ENCODE measurements around the gene MAP2K3. TPM values are rescaled to one million over a fixed set of nuclear protein-coding genes. Genes with fewer than 3 reads are reported as not detected.
"Not testable (repeated sequence)": the region's sequence is repeated elsewhere in the genome, so short reads cannot be mapped to it uniquely, and the experiment has no call there.

Gene MAP2K3
- polyA plus RNA-seq, 1 donor (not counting 4 experiments of a cell fraction or from before 2014, with no cell fraction given) = 22.4 TPM

DNA sequence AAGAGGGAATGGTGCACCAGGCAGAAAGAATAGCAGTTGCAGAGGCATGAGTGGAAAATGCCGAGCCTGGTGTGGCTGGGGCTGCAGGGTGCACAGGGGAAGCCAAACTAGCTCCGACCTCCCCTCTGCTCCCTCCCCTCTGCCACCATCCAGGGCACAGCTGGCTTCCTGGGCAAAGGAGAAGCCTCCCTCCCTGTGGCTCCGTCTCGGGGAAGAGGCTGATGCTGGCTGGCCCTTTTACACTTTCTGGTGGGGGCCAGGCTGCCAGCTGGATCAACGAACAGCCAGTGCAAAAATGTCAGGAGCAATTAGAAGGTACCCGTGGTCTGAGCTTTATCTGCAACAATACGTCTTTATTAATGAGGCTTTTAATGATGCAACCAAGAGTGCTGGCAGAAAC is 54.5 kb downstream of the MAP2K3 start:
- Histone ChIP-seq H4K20me1 (ENCODE audit: control insufficient read depth, extremely low read depth, insufficient read depth, low read length) (no peaks in the 10 kb centered on the region), H3K36me3 (ENCODE audit: control insufficient read depth in 2 of 2, extremely low read depth in 1 of 2, insufficient read depth in 2 of 2, low read length in 2 of 2) (no peaks in the 10 kb centered on the region), H3K9me1 (ENCODE audit: control insufficient read depth, extremely low read depth, insufficient read depth, low read length) (no peaks in the 10 kb centered on the region), H3K4me3 (ENCODE audit: control insufficient read depth in 2 of 3, extremely low read depth in 1 of 3, insufficient read depth in 2 of 3, low read depth in 1 of 3, low read length in 3 of 3) (no peak overlapping the region), H3K4me1 (ENCODE audit: control insufficient read depth, extremely low read depth, insufficient read depth, low read length) (no peaks in the 10 kb centered on the region), H2AFZ (ENCODE audit: control insufficient read depth, low read length) (no peak overlapping the region), H3K27ac (ENCODE audit: control insufficient read depth, insufficient read depth, low read length) (no peak overlapping the region), H3K9me3 (ENCODE audit: control insufficient read depth, low read depth, low read length) (no peaks in the 10 kb centered on the region), H3K4me2 (ENCODE audit: control insufficient read depth, extremely low read depth, insufficient read depth, low read depth, low read length) (no peak overlapping the region), H3K79me2 (ENCODE audit: control insufficient read depth, insufficient read depth, low read length) (no peaks in the 10 kb centered on the region), H3K9ac (ENCODE audit: control insufficient read depth, extremely low read depth, insufficient read depth, low read length) (no peak overlapping the region), H3K27me3 (ENCODE audit: control insufficient read depth, extremely low read depth, insufficient read depth, low read length) (no peaks in the 10 kb centered on the region)
- dilution Hi-C loops (cut with MboI; ENCODE audit: extremely low pct_ligation_motif_present, low sequenced_read_pairs) = no loop called here
- FAIRE-seq (no peak), DNase-seq (ENCODE audit: low read depth, low spot score) (no peak)
- TF ChIP-seq, protein P1, sequence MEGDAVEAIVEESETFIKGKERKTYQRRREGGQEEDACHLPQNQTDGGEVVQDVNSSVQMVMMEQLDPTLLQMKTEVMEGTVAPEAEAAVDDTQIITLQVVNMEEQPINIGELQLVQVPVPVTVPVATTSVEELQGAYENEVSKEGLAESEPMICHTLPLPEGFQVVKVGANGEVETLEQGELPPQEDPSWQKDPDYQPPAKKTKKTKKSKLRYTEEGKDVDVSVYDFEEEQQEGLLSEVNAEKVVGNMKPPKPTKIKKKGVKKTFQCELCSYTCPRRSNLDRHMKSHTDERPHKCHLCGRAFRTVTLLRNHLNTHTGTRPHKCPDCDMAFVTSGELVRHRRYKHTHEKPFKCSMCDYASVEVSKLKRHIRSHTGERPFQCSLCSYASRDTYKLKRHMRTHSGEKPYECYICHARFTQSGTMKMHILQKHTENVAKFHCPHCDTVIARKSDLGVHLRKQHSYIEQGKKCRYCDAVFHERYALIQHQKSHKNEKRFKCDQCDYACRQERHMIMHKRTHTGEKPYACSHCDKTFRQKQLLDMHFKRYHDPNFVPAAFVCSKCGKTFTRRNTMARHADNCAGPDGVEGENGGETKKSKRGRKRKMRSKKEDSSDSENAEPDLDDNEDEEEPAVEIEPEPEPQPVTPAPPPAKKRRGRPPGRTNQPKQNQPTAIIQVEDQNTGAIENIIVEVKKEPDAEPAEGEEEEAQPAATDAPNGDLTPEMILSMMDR (optimal IDR thresholded peaks at IDR 0.05 in 1 of 3, IDR thresholded peaks at IDR 0.05 in 1 of 3, conservative IDR thresholded peaks at IDR 0.05 in 1 of 3; ENCODE audit: extremely low read depth in 1 of 3, insufficient read depth in 2 of 3, low read length in 3 of 3) = no peak
- no peak for TF ChIP-seq EZH2 (IDR thresholded peaks at IDR 0.05; ENCODE audit: low read length)

DNA sequence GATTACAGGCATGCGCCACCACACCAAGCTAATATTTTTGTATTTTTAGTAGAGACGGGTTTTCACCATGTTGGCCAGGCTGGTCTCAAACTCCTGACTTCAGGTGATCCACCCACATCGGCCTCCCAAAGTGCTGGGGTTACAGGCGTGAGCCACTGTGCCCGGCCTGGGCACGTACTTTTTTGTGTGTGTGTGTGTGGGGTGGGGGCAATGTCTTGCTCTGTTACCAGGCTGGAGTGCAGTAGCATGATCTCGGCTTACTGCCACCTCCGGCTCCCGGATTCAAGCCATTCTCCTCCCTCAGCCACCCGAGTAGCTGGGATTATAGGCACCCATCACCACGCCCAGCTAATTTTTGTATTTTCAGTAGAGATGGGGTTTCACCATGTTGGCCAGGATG is 55.1 kb downstream of the MAP2K3 start:
- dilution Hi-C loops (cut with MboI; ENCODE audit: extremely low pct_ligation_motif_present, low sequenced_read_pairs); H2AFZ ChIP-seq (ENCODE audit: control insufficient read depth, low read length); H3K4me3 ChIP-seq (ENCODE audit: control insufficient read depth in 2 of 3, extremely low read depth in 1 of 3, insufficient read depth in 2 of 3, low read depth in 1 of 3, low read length in 3 of 3); FAIRE-seq; H3K79me2 ChIP-seq (ENCODE audit: control insufficient read depth, insufficient read depth, low read length); H3K9me3 ChIP-seq (ENCODE audit: control insufficient read depth, low read depth, low read length); H3K9me1 ChIP-seq (ENCODE audit: control insufficient read depth, extremely low read depth, insufficient read depth, low read length); H3K27me3 ChIP-seq (ENCODE audit: control insufficient read depth, extremely low read depth, insufficient read depth, low read length); H4K20me1 ChIP-seq (ENCODE audit: control insufficient read depth, extremely low read depth, insufficient read depth, low read length); DNase-seq (ENCODE audit: low read depth, low spot score); H3K9ac ChIP-seq (ENCODE audit: control insufficient read depth, extremely low read depth, insufficient read depth, low read length); H3K27ac ChIP-seq (ENCODE audit: control insufficient read depth, insufficient read depth, low read length); H3K4me1 ChIP-seq (ENCODE audit: control insufficient read depth, extremely low read depth, insufficient read depth, low read length); H3K36me3 ChIP-seq (ENCODE audit: control insufficient read depth in 2 of 2, extremely low read depth in 1 of 2, insufficient read depth in 2 of 2, low read length in 2 of 2); H3K4me2 ChIP-seq (ENCODE audit: control insufficient read depth, extremely low read depth, insufficient read depth, low read depth, low read length): not testable (repeated sequence)

DNA sequence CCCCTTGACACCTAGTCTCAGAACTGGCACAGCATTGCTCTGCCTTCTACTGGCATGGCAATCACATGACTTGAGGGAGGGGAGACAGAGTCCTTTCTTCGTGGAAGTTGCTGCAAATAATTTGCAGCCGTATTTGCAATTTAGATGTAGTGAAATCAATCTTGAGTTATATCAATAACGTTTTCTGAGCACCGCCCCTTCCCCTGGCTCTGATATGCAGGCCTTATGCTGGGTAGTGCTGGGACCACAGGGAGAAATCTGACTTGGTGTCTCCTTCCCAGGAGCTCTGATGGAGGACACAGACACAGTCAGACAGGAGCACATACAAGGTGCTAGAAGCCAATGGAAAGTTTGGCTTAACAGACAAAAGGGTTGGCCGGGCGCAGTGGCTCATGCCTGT is 55.9 kb downstream of the MAP2K3 start:
- H3K4me2 ChIP-seq (ENCODE audit: control insufficient read depth, extremely low read depth, insufficient read depth, low read depth, low read length); H2AFZ ChIP-seq (ENCODE audit: control insufficient read depth, low read length); H3K27ac ChIP-seq (ENCODE audit: control insufficient read depth, insufficient read depth, low read length); FAIRE-seq; H3K4me1 ChIP-seq (ENCODE audit: control insufficient read depth, extremely low read depth, insufficient read depth, low read length); H3K9ac ChIP-seq (ENCODE audit: control insufficient read depth, extremely low read depth, insufficient read depth, low read length); H3K79me2 ChIP-seq (ENCODE audit: control insufficient read depth, insufficient read depth, low read length); DNase-seq (ENCODE audit: low read depth, low spot score); H3K9me1 ChIP-seq (ENCODE audit: control insufficient read depth, extremely low read depth, insufficient read depth, low read length); H3K36me3 ChIP-seq (ENCODE audit: control insufficient read depth in 2 of 2, extremely low read depth in 1 of 2, insufficient read depth in 2 of 2, low read length in 2 of 2); H3K27me3 ChIP-seq (ENCODE audit: control insufficient read depth, extremely low read depth, insufficient read depth, low read length); H4K20me1 ChIP-seq (ENCODE audit: control insufficient read depth, extremely low read depth, insufficient read depth, low read length); H3K4me3 ChIP-seq (ENCODE audit: control insufficient read depth in 2 of 3, extremely low read depth in 1 of 3, insufficient read depth in 2 of 3, low read depth in 1 of 3, low read length in 3 of 3); H3K9me3 ChIP-seq (ENCODE audit: control insufficient read depth, low read depth, low read length); dilution Hi-C loops (cut with MboI; ENCODE audit: extremely low pct_ligation_motif_present, low sequenced_read_pairs): not testable (repeated sequence)

DNA sequence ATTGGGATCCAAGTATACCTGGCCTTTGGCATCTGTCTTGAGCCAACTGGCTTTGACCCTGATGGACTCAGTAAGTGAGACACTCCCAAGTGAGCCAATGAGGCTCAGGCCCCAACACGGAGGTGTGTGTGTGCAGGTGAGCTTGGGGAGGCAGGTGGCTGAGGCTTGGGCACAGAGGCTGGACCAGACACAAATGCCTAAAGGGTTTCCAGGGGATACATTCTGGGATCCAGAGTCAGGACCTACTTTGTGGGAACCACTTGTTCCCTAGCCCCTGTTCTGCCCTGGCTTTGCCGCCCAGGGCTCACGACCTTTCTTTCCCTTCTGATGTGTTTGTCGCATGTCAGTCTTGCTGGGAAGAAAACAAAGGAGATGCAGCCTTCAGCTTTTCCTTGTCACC is 56.8 kb downstream of the MAP2K3 start:
- H3K4me2 ChIP-seq (ENCODE audit: control insufficient read depth, extremely low read depth, insufficient read depth, low read depth, low read length); H2AFZ ChIP-seq (ENCODE audit: control insufficient read depth, low read length); H3K27ac ChIP-seq (ENCODE audit: control insufficient read depth, insufficient read depth, low read length); dilution Hi-C loops (cut with MboI; ENCODE audit: extremely low pct_ligation_motif_present, low sequenced_read_pairs); H3K36me3 ChIP-seq (ENCODE audit: control insufficient read depth in 2 of 2, extremely low read depth in 1 of 2, insufficient read depth in 2 of 2, low read length in 2 of 2); FAIRE-seq; H4K20me1 ChIP-seq (ENCODE audit: control insufficient read depth, extremely low read depth, insufficient read depth, low read length); H3K9me1 ChIP-seq (ENCODE audit: control insufficient read depth, extremely low read depth, insufficient read depth, low read length); H3K4me3 ChIP-seq (ENCODE audit: control insufficient read depth in 2 of 3, extremely low read depth in 1 of 3, insufficient read depth in 2 of 3, low read depth in 1 of 3, low read length in 3 of 3); H3K9me3 ChIP-seq (ENCODE audit: control insufficient read depth, low read depth, low read length); H3K9ac ChIP-seq (ENCODE audit: control insufficient read depth, extremely low read depth, insufficient read depth, low read length); H3K27me3 ChIP-seq (ENCODE audit: control insufficient read depth, extremely low read depth, insufficient read depth, low read length); DNase-seq (ENCODE audit: low read depth, low spot score); H3K79me2 ChIP-seq (ENCODE audit: control insufficient read depth, insufficient read depth, low read length); H3K4me1 ChIP-seq (ENCODE audit: control insufficient read depth, extremely low read depth, insufficient read depth, low read length): not testable (repeated sequence)
